ENCODE data around the gene NWD2.

NWD2 gene

GRCh38 chr4:37439809-37440474 lies 195.4 kb downstream of the NWD2 start:
- no peak for DNase-seq (ENCODE audit: low spot score)
- TF ChIP-seq, protein P1, sequence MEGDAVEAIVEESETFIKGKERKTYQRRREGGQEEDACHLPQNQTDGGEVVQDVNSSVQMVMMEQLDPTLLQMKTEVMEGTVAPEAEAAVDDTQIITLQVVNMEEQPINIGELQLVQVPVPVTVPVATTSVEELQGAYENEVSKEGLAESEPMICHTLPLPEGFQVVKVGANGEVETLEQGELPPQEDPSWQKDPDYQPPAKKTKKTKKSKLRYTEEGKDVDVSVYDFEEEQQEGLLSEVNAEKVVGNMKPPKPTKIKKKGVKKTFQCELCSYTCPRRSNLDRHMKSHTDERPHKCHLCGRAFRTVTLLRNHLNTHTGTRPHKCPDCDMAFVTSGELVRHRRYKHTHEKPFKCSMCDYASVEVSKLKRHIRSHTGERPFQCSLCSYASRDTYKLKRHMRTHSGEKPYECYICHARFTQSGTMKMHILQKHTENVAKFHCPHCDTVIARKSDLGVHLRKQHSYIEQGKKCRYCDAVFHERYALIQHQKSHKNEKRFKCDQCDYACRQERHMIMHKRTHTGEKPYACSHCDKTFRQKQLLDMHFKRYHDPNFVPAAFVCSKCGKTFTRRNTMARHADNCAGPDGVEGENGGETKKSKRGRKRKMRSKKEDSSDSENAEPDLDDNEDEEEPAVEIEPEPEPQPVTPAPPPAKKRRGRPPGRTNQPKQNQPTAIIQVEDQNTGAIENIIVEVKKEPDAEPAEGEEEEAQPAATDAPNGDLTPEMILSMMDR (IDR thresholded peaks at IDR 0.05; ENCODE audit: extremely low read depth, insufficient read depth, missing control alignments), result no peak
- in situ Hi-C loops (cut with MboI; ENCODE audit: low pct_unique_long_range_greater_than_20kb, low sequenced_read_pairs, unreplicated experiment), result no loop called here

DNA sequence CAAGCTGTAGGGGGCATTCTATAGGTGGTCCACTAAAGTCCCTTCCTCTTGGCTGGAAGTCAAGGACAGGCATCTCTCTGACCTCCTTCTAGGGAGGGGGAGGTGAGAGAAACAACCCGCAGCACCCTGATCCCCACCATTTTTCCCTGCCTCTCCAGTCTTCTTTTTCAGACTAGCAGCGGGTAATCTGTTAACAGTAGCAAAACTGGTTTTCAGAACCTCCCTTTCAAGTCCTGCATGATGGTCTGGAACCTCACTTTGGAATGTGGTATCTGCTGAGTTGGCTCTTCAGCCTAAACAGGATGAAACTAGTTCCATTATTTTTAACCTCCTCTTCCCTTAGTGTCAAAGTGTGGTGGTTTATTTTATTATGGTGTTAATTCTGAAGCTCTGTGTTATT lies 196.0 kb downstream of the NWD2 start:
- TF ChIP-seq, protein P1 (IDR thresholded peaks at IDR 0.05; ENCODE audit: extremely low read depth, insufficient read depth, missing control alignments), result no peak
- DNase-seq (ENCODE audit: low spot score), result no peak
- in situ Hi-C loops (cut with MboI; ENCODE audit: low pct_unique_long_range_greater_than_20kb, low sequenced_read_pairs, unreplicated experiment), result no loop called here

DNA sequence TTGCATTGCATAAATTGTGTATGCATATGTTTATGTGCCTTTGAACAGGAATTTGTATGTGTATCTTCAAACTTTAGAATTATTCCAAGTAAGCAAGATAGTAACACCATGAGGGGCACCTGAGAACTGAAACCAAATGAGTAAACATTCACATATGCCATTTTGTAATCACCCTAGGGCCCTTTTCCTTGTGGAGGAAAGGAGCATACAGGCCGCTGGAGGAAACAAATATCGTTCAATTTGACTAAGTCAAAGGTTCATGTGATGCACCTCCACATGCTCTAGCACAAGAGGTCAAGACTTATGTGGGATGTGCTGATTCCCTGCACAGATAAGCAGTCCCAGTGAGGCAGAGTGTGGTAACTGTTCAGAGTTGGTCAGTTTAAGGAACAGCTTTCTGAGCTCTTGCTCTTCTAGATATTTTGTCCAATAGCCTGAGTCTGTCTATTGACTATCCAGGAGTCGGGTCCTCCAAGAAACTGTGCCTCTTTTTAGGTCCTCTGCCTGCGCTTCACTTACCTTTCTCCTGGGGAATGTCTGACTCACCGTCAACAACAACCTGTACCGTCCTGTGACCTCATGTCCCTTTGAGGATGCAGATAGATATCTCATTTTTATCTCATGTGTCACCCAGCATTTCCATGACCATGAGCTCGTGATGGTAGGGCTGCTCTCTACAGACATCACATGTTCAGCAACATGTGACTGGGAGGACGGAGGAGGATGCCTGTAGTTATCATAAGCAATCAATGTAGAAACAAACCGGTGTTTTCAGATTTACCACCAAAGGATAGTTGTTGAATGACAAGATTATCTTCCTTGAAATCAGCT lies 196.9 kb downstream of the NWD2 start:
- DNase-seq (ENCODE audit: low spot score), result no peak
- in situ Hi-C loops (cut with MboI; ENCODE audit: low pct_unique_long_range_greater_than_20kb, low sequenced_read_pairs, unreplicated experiment), result no loop called here
- TF ChIP-seq, protein P1 (IDR thresholded peaks at IDR 0.05; ENCODE audit: extremely low read depth, insufficient read depth, missing control alignments), result no peak

GRCh38 chr4:37442062-37442323 lies 197.4 kb downstream of the NWD2 start:
- in situ Hi-C loops (cut with MboI; ENCODE audit: low pct_unique_long_range_greater_than_20kb, low sequenced_read_pairs, unreplicated experiment), result no loop called here
- TF ChIP-seq, protein P1 (IDR thresholded peaks at IDR 0.05; ENCODE audit: extremely low read depth, insufficient read depth, missing control alignments), result no peak
- DNase-seq (ENCODE audit: low spot score), result no peak

- in situ Hi-C loops (cut with MboI; ENCODE audit: low pct_unique_long_range_greater_than_20kb, low sequenced_read_pairs, unreplicated experiment), result no loop called here
- TF ChIP-seq, protein P1 (IDR thresholded peaks at IDR 0.05; ENCODE audit: extremely low read depth, insufficient read depth, missing control alignments), result no peak
- no peak for DNase-seq (ENCODE audit: low spot score)
These were observed 198.6 kb downstream of the NWD2 start for GRCh38 chr4:37443137-37443536.

DNA sequence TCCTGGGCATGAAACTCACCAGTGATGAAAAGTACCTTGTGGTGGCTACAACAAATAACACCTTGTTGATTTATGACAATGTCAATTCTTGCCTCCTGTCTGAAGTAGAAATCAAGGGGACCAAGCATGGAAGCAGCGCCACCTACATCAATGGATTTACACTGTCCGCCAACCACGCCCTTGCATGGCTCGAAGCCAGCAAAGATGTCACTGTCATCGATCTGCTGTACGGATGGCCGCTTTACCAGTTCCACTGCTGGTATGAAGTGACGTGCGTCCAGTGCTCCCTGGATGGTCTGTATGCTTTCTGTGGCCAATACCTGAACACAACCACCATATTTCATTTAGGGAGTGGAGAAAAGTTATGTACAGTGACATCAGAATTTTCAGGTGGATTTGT lies 200.5 kb downstream of the NWD2 start:
- in situ Hi-C loops (cut with MboI; ENCODE audit: low pct_unique_long_range_greater_than_20kb, low sequenced_read_pairs, unreplicated experiment), result no loop called here
- TF ChIP-seq, protein P1 (IDR thresholded peaks at IDR 0.05; ENCODE audit: extremely low read depth, insufficient read depth, missing control alignments), result no peak
- DNase-seq (ENCODE audit: low spot score), result no peak

Data from GM13977 (cell line).